Breast epithelium (tissue), 4 donors: Measurements from ENCODE around the gene RORB. TPM values are rescaled to one million over a fixed set of nuclear protein-coding genes. Genes with fewer than 3 reads are reported as not detected.

Source experiments
- DNase-seq, 2 donors: peaks; one replicate each; pipeline ENCODE4 v3.0.0-alpha.2; 2019; ENCODE audit warnings: low spot score in 2 of 2
- H3K27ac ChIP-seq, 2 donors: fragments of 200-600 bp; sonication (generic) in 1 of 2; one replicate each; pipeline ENCODE4 v1.5.1; 2016 to 2019; ENCODE audit warnings: mild to moderate bottlenecking in 1 of 2
- H3K27me3 ChIP-seq, 2 donors: fragments of 200-600 bp; sonication (generic) in 1 of 2; one replicate each; pipeline versions ENCODE4 v1.5.1 to v1.6.0; 2017 to 2019; ENCODE audit warnings: control low read depth in 1 of 2, mild to moderate bottlenecking in 1 of 2
- H3K36me3 ChIP-seq: fragments of 200-600 bp; one replicate; pipeline ENCODE4 v1.5.1; 2019
- H3K4me1 ChIP-seq, 2 donors: fragments of 200-600 bp; sonication (generic); one replicate each; pipeline ENCODE4 v1.5.1; 2016 to 2019; ENCODE audit warnings: control low read depth in 1 of 2
- H3K4me3 ChIP-seq, 3 donors: fragments of 200-600 bp; sonication (generic); 1 replicate in 2 of 3; 2 replicates in 1 of 3; pipeline ENCODE4 v1.5.1; 2016 to 2019; ENCODE audit warnings: mild to moderate bottlenecking in 3 of 3, moderate library complexity in 2 of 3
- H3K9me3 ChIP-seq, 2 donors: fragments of 200-600 bp; sonication (generic) in 1 of 2; one replicate each; pipeline ENCODE4 v1.5.1; 2016 to 2019; ENCODE audit warnings: control low read depth in 1 of 2
- CTCF ChIP-seq, 3 donors: fragments of 450-650 bp; IDR thresholded peaks; one replicate each; pipeline ENCODE4 v1.5.1; 2016 to 2017; ENCODE audit warnings: antibody characterized with exemption in 3 of 3, mild to moderate bottlenecking in 3 of 3, moderate library complexity in 3 of 3
- POLR2A ChIP-seq: fragments of 450-650 bp; IDR thresholded peaks from one replicate; pipeline ENCODE4 v1.6.1; 2016; ENCODE audit warnings: antibody characterized with exemption, mild to moderate bottlenecking, moderate library complexity
- POLR2AphosphoS5 ChIP-seq, 3 donors: sonication (generic); formaldehyde crosslinking; IDR thresholded peaks; one replicate each; pipeline ENCODE4 v1.6.1; 2017; ENCODE audit warnings: antibody characterized with exemption in 3 of 3
- intact Hi-C: fragments of 100-400 bp; cut with DNase I; formaldehyde crosslinking; loops from one replicate; pipeline ENCODE4 v1.15.1; 2023; ENCODE audit warnings: low total_unique reads
- total RNA-seq, 3 donors: library from RNA; depleted of rRNA; stranded (reverse); fragments of >200 nt; gene quantifications; one replicate each; pipeline ENCODE4 v1.1.0, GENCODE V29; 2016

The RORB gene
- total RNA-seq, 3 donors from 2014 or later = 0.33 to 3.7 (median 1.0) TPM

- H3K4me3 ChIP-seq = peak overlapping the region; percentile 52 to 74 (median 58)
- peaks cover 0 to 32% of the 10 kb centered on the region in 2 donors for H3K27me3 ChIP-seq
- H3K36me3 ChIP-seq = no peaks in the 10 kb centered on the region
- H3K27ac ChIP-seq = no peak overlapping the region
- TF ChIP-seq CTCF (IDR thresholded peaks at IDR 0.05) = no peak
- no peak for TF ChIP-seq POLR2A
- no peak for TF ChIP-seq POLR2AphosphoS5 (IDR thresholded peaks at IDR 0.05)
- H3K9me3 ChIP-seq = no peaks in the 10 kb centered on the region
- H3K4me1 ChIP-seq = no peaks in the 10 kb centered on the region
- intact Hi-C loops = no loop called here
- no peak for DNase-seq
These were observed 729 bp upstream of the RORB start for GRCh38 chr9:74496406-74496805.

- intact Hi-C loops = no loop called here
- no peak for DNase-seq
- Histone ChIP-seq H3K27ac (no peak overlapping the region), H3K36me3 (no peaks in the 10 kb centered on the region), H3K27me3 (peaks cover 0 to 32% of the 10 kb centered on the region in 2 donors), H3K9me3 (no peaks in the 10 kb centered on the region), H3K4me1 (no peaks in the 10 kb centered on the region), H3K4me3 (peak overlapping the region; percentile 52 to 74 (median 58))
- TF ChIP-seq POLR2A (no peak), POLR2AphosphoS5 (IDR thresholded peaks at IDR 0.05) (no peak), CTCF (IDR thresholded peaks at IDR 0.05) (no peak)
These were observed 849 bp downstream of the RORB start for GRCh38 chr9:74497748-74498620.

GRCh38 chr9:74498621-74499095 lies 1.5 kb downstream of the RORB start:
- Histone ChIP-seq H3K36me3 (no peaks in the 10 kb centered on the region), H3K4me1 (no peaks in the 10 kb centered on the region), H3K27ac (no peak overlapping the region), H3K9me3 (no peaks in the 10 kb centered on the region), H3K27me3 (peaks cover 0 to 32% of the 10 kb centered on the region in 2 donors), H3K4me3 (peak overlapping the region; percentile 52 to 74 (median 58))
- DNase-seq = no peak
- TF ChIP-seq POLR2A = no peak
- TF ChIP-seq CTCF (IDR thresholded peaks at IDR 0.05) = no peak
- TF ChIP-seq POLR2AphosphoS5 (IDR thresholded peaks at IDR 0.05) = no peak
- intact Hi-C loops = no loop called here

- Histone ChIP-seq H3K4me3 (peak overlapping the region; percentile 52 to 74 (median 58)), H3K27ac (no peak overlapping the region), H3K9me3 (no peaks in the 10 kb centered on the region), H3K36me3 (no peaks in the 10 kb centered on the region), H3K27me3 (peaks cover 0 to 32% of the 10 kb centered on the region in 2 donors), H3K4me1 (no peaks in the 10 kb centered on the region)
- TF ChIP-seq POLR2A (no peak), CTCF (IDR thresholded peaks at IDR 0.05) (no peak), POLR2AphosphoS5 (IDR thresholded peaks at IDR 0.05) (no peak)
- no peak for DNase-seq
- intact Hi-C loops = no loop called here
These were observed 2.0 kb downstream of the RORB start for GRCh38 chr9:74499111-74499601.
